ENCODE data around the gene ANAPC2. TPM values are rescaled to one million over a fixed set of nuclear protein-coding genes. Genes with fewer than 3 reads are reported as not detected.

The ANAPC2 gene
- total RNA-seq, 1 donor from 2014 or later, result 18.9 TPM

GRCh38 chr9:137163365-137163715, 25.0 kb downstream of the ANAPC2 start:
- Histone ChIP-seq H3K36me3 (no peaks in the 10 kb centered on the region), H3K4me2 (peak overlapping the region; percentile 71), H3K4me1 (peaks cover 14% of the 10 kb centered on the region), H3F3A (ENCODE audit: low read depth) (peaks cover 6% of the 10 kb centered on the region), H3K9me3 (ENCODE audit: low read depth) (no peaks in the 10 kb centered on the region), H4K20me1 (ENCODE audit: low read depth) (peaks cover 63% of the 10 kb centered on the region), H2AFZ (replicated peaks) (no peak overlapping the region), H3K4me3 (peak overlapping the region; percentile 32), H3K27me3 (peaks cover 100% of the 10 kb centered on the region), H3K79me2 (ENCODE audit: low read depth) (no peaks in the 10 kb centered on the region), H3K9ac (no peak overlapping the region), H3K27ac (no peak overlapping the region)
- TF ChIP-seq CTCF (IDR thresholded peaks at IDR 0.05) (no peak), EZH2phosphoT487 (IDR thresholded peaks at IDR 0.05) (no peak)
- peaks cover 1% of the 10 kb centered on the region for H3K36me3 Mint-ChIP-seq
- no peak for DNase-seq (ENCODE audit: low spot score)
- H3K9me3 Mint-ChIP-seq, result no peaks in the 10 kb centered on the region
- peaks cover 61% of the 10 kb centered on the region for H3K27me3 Mint-ChIP-seq (ENCODE audit: insufficient read depth, low read depth)
- peaks cover 6% of the 10 kb centered on the region for H3K4me1 Mint-ChIP-seq
- no peak overlapping the region for H3K27ac Mint-ChIP-seq
- peak overlapping the region; percentile 77 for H3K4me3 Mint-ChIP-seq

GRCh38 chr9:137162505-137163364, 25.6 kb downstream of the ANAPC2 start:
- Histone ChIP-seq H3K27ac (no peak overlapping the region), H3K4me1 (peaks cover 8% of the 10 kb centered on the region), H3K4me3 (peak overlapping the region; percentile 32), H3K9ac (no peak overlapping the region), H3K79me2 (ENCODE audit: low read depth) (no peaks in the 10 kb centered on the region), H4K20me1 (ENCODE audit: low read depth) (peaks cover 56% of the 10 kb centered on the region), H2AFZ (replicated peaks) (no peak overlapping the region), H3K36me3 (no peaks in the 10 kb centered on the region), H3F3A (ENCODE audit: low read depth) (peaks cover 3% of the 10 kb centered on the region), H3K27me3 (peaks cover 100% of the 10 kb centered on the region), H3K4me2 (peak overlapping the region; percentile 71), H3K9me3 (ENCODE audit: low read depth) (no peaks in the 10 kb centered on the region)
- H3K27ac Mint-ChIP-seq, result no peak overlapping the region
- DNase-seq (ENCODE audit: low spot score), result peak; percentile 61
- peaks cover 1% of the 10 kb centered on the region for H3K36me3 Mint-ChIP-seq
- TF ChIP-seq EZH2 (IDR thresholded peaks at IDR 0.05), result peak; percentile 96
- peak; percentile 90 for TF ChIP-seq EZH2phosphoT487 (IDR thresholded peaks at IDR 0.05)
- TF ChIP-seq CTCF (IDR thresholded peaks at IDR 0.05), result peak; percentile 22
- H3K4me1 Mint-ChIP-seq, result peaks cover 6% of the 10 kb centered on the region
- H3K9me3 Mint-ChIP-seq, result no peaks in the 10 kb centered on the region
- H3K4me3 Mint-ChIP-seq, result peak overlapping the region; percentile 77
- peaks cover 67% of the 10 kb centered on the region for H3K27me3 Mint-ChIP-seq (ENCODE audit: insufficient read depth, low read depth)

- H3K27ac ChIP-seq, result no peak overlapping the region
- no peaks in the 10 kb centered on the region for H3K79me2 ChIP-seq (ENCODE audit: low read depth)
- no peaks in the 10 kb centered on the region for H3K9me3 ChIP-seq (ENCODE audit: low read depth)
- peak overlapping the region; percentile 18 for H3K4me2 ChIP-seq
- no peak for DNase-seq (ENCODE audit: low spot score)
- H3K4me3 ChIP-seq, result no peak overlapping the region
- Mint-ChIP-seq H3K36me3 (peaks cover 1% of the 10 kb centered on the region), H3K9me3 (no peaks in the 10 kb centered on the region), H3K27ac (no peak overlapping the region), H3K4me1 (peaks cover 6% of the 10 kb centered on the region), H3K27me3 (ENCODE audit: insufficient read depth, low read depth) (peaks cover 70% of the 10 kb centered on the region), H3K4me3 (no peak overlapping the region)
- H3K4me1 ChIP-seq, result peaks cover 8% of the 10 kb centered on the region
- no peak overlapping the region for H2AFZ ChIP-seq (replicated peaks)
- H3K9ac ChIP-seq, result no peak overlapping the region
- H3K27me3 ChIP-seq, result peaks cover 100% of the 10 kb centered on the region
- H3F3A ChIP-seq (ENCODE audit: low read depth), result peaks cover 3% of the 10 kb centered on the region
- H4K20me1 ChIP-seq (ENCODE audit: low read depth), result peaks cover 52% of the 10 kb centered on the region
- no peaks in the 10 kb centered on the region for H3K36me3 ChIP-seq
- TF ChIP-seq EZH2 (IDR thresholded peaks at IDR 0.05) (no peak), EZH2phosphoT487 (IDR thresholded peaks at IDR 0.05) (no peak), CTCF (IDR thresholded peaks at IDR 0.05) (no peak)
Observed at GRCh38 chr9:137161558-137162486, 26.5 kb downstream of the ANAPC2 start.
